IPS-NIHi7 (cell line): ENCODE measurements around the gene TDRD3.
A peak's percentile ranks its signal among the peaks of the same experiment; 100 is the strongest.
"Not testable (repeated sequence)": the region's sequence is repeated elsewhere in the genome, so short reads cannot be mapped to it uniquely, and the experiment has no call there.

Experiments
- DNase-seq: peaks from one replicate; pipeline ENCODE4 v3.0.0; 2012; ENCODE audit warnings: mixed read lengths; ENCODE audit errors: extremely low spot score

Gene TDRD3

GRCh38 chr13:60396783-60397703, at the start of gene TDRD3:
Gene TDRD3 (plus strand): TSS chr13:60397220. CDS start chr13:60397365, 145 bp downstream.
- DNase-seq = peak; percentile 83

- no peak for DNase-seq
Observed at GRCh38 chr13:60347690-60348089, 49.3 kb upstream of the TDRD3 start.

GRCh38 chr13:60348097-60348496, 48.9 kb upstream of the TDRD3 start:
- no peak for DNase-seq

GRCh38 chr13:60351326-60351725, 45.7 kb upstream of the TDRD3 start:
- DNase-seq = no peak

- DNase-seq = no peak
Observed at GRCh38 chr13:60351855-60352615, 45.0 kb upstream of the TDRD3 start.

- no peak for DNase-seq
Observed at GRCh38 chr13:60352644-60353043, 44.4 kb upstream of the TDRD3 start.

- no peak for DNase-seq
Observed at GRCh38 chr13:60355056-60355455, 42.0 kb upstream of the TDRD3 start.

GRCh38 chr13:60356970-60357369, 40.0 kb upstream of the TDRD3 start:
- no peak for DNase-seq

- no peak for DNase-seq
Observed at GRCh38 chr13:60358453-60358852, 38.6 kb upstream of the TDRD3 start.

GRCh38 chr13:60363288-60363687, 33.7 kb upstream of the TDRD3 start:
- no peak for DNase-seq

- no peak for DNase-seq
Observed at GRCh38 chr13:60369242-60369641, 27.8 kb upstream of the TDRD3 start.

GRCh38 chr13:60370343-60370742, 26.7 kb upstream of the TDRD3 start:
- no peak for DNase-seq

GRCh38 chr13:60372141-60372540, 24.9 kb upstream of the TDRD3 start:
- DNase-seq = no peak

GRCh38 chr13:60379282-60379681, 17.7 kb upstream of the TDRD3 start:
- DNase-seq = not testable (repeated sequence)

- no peak for DNase-seq
Observed at GRCh38 chr13:60379837-60380565, 17.0 kb upstream of the TDRD3 start.

- DNase-seq = no peak
Observed at GRCh38 chr13:60384911-60385310, 12.1 kb upstream of the TDRD3 start.

- DNase-seq = no peak
Observed at GRCh38 chr13:60386250-60386649, 10.8 kb upstream of the TDRD3 start.

GRCh38 chr13:60392131-60392530, 4.9 kb upstream of the TDRD3 start:
- DNase-seq = no peak

- DNase-seq = peak; percentile 94
Observed at GRCh38 chr13:60395971-60396782, 843 bp upstream of the TDRD3 start.

- peak; percentile 64 for DNase-seq
Observed at GRCh38 chr13:60397704-60398378, 821 bp downstream of the TDRD3 start.
